CD14-positive monocyte (primary cell): ENCODE data around the gene TFR2. TPM values are rescaled to one million over a fixed set of nuclear protein-coding genes. Genes with fewer than 3 reads are reported as not detected.

Source experiments
- DNase-seq, 3 donors: peaks; one replicate each; pipeline ENCODE4 v3.0.0-alpha.2; 2011 to 2022
- H2AFZ ChIP-seq: 2 replicates; pipeline ENCODE4 v1.6.0; 2012; ENCODE audit warnings: mild to moderate bottlenecking, low read depth, low read length, inconsistent platforms; ENCODE audit not compliant: insufficient read depth, poor library complexity, severe bottlenecking
- H3K27ac ChIP-seq, 2 donors: 1 replicate in 1 of 2; 2 replicates in 1 of 2; pipeline ENCODE4 v1.5.1; 2012 to 2013; ENCODE audit warnings: low read length in 2 of 2, control low read depth in 1 of 2, inconsistent platforms in 1 of 2, low read depth in 1 of 2, mild to moderate bottlenecking in 1 of 2
- H3K27me3 ChIP-seq, 2 donors: one replicate each; pipeline versions ENCODE4 v1.6.0 to v1.6.1; 2011 to 2013; ENCODE audit warnings: low read length in 2 of 2; ENCODE audit not compliant: control insufficient read depth in 2 of 2, insufficient read depth in 2 of 2
- H3K36me3 ChIP-seq, 2 donors: replicated peaks in 1 of 2; 1 replicate in 1 of 2; 2 replicates in 1 of 2; pipeline versions ENCODE4 v1.5.1 to v1.6.1; 2012 to 2013; ENCODE audit warnings: low read length in 2 of 2, control low read depth in 1 of 2, inconsistent platforms in 1 of 2, mild to moderate bottlenecking in 1 of 2; ENCODE audit not compliant: insufficient read depth in 2 of 2, control insufficient read depth in 1 of 2
- H3K4me1 ChIP-seq, 2 donors: 1 replicate in 1 of 2; 2 replicates in 1 of 2; pipeline versions ENCODE4 v1.5.1 to v1.6.1; 2012 to 2013; ENCODE audit warnings: low read length in 2 of 2, control low read depth in 1 of 2, inconsistent platforms in 1 of 2, mild to moderate bottlenecking in 1 of 2, moderate library complexity in 1 of 2; ENCODE audit not compliant: insufficient read depth in 2 of 2, control insufficient read depth in 1 of 2
- H3K4me2 ChIP-seq: replicated peaks from 2 replicates; pipeline ENCODE3; 2012; ENCODE audit warnings: low read length, moderate library complexity, mild to moderate bottlenecking; ENCODE audit not compliant: poor library complexity, severe bottlenecking; ENCODE audit errors: extremely low read depth
- H3K4me3 ChIP-seq, 3 experiments: fragments of 200-600 bp in 1 of 3; sonication (generic) in 1 of 3; replicated peaks in 1 of 3; 1 replicate in 2 of 3; 2 replicates in 1 of 3; pipeline ENCODE4 v1.5.1; 2011 to 2013; ENCODE audit warnings: low read length in 3 of 3, mild to moderate bottlenecking in 3 of 3, control low read depth in 2 of 3, low read depth in 2 of 3, inconsistent platforms in 1 of 3, moderate library complexity in 1 of 3
- H3K79me2 ChIP-seq: 2 replicates; pipeline ENCODE4 v1.6.0; 2012; ENCODE audit warnings: mild to moderate bottlenecking, control low read depth, inconsistent platforms, low read length, moderate library complexity; ENCODE audit not compliant: insufficient read depth
- H3K9ac ChIP-seq: 2 replicates; pipeline ENCODE4 v1.6.0; 2017; ENCODE audit warnings: low read length, mild to moderate bottlenecking; ENCODE audit not compliant: insufficient read depth, poor library complexity, severe bottlenecking
- H3K9me3 ChIP-seq, 2 donors: replicated peaks in 1 of 2; 1 replicate in 1 of 2; 2 replicates in 1 of 2; pipeline versions ENCODE4 v1.5.1 to v1.6.1; 2012 to 2013; ENCODE audit warnings: low read length in 2 of 2, control low read depth in 1 of 2; ENCODE audit not compliant: control insufficient read depth in 1 of 2, insufficient read depth in 1 of 2
- H4K20me1 ChIP-seq: 2 replicates; pipeline ENCODE4 v1.6.0; 2012; ENCODE audit warnings: mild to moderate bottlenecking, low read length, control low read depth, moderate library complexity; ENCODE audit not compliant: insufficient read depth
- H3K27ac Mint-ChIP-seq, 7 donors: one replicate each; pipeline ENCODE4 v1.8.0; 2020; ENCODE audit warnings: mild to moderate bottlenecking in 7 of 7, mixed read lengths in 7 of 7, moderate library complexity in 6 of 7, inconsistent platforms in 2 of 7
- H3K27me3 Mint-ChIP-seq, 3 donors: one replicate each; pipeline ENCODE4 v1.8.0; 2021 to 2022; ENCODE audit warnings: low read depth in 3 of 3, mild to moderate bottlenecking in 3 of 3, mixed read lengths in 3 of 3, moderate library complexity in 3 of 3, inconsistent platforms in 1 of 3
- H3K36me3 Mint-ChIP-seq, 2 donors: one replicate each; pipeline ENCODE4 v1.8.0; 2020; ENCODE audit warnings: mixed read lengths in 2 of 2, inconsistent platforms in 1 of 2, mild to moderate bottlenecking in 1 of 2
- H3K4me1 Mint-ChIP-seq: one replicate; pipeline ENCODE4 v1.8.0; 2020; ENCODE audit warnings: mild to moderate bottlenecking, mixed read lengths
- H3K4me3 Mint-ChIP-seq, 2 donors: one replicate each; pipeline ENCODE4 v1.8.0; 2020; ENCODE audit warnings: mild to moderate bottlenecking in 2 of 2, mixed read lengths in 2 of 2, moderate library complexity in 1 of 2
- H3K9me3 Mint-ChIP-seq, 7 donors: one replicate each; pipeline ENCODE4 v1.8.0; 2020 to 2022; ENCODE audit warnings: mixed read lengths in 7 of 7, mild to moderate bottlenecking in 6 of 7, moderate library complexity in 6 of 7, inconsistent platforms in 2 of 7
- WGBS: methylation state at CpG from one replicate; pipeline ENCODE4 v1.1.5; 2013; ENCODE audit warnings: missing lambda C conversion rate; ENCODE audit not compliant: insufficient coverage; 5-methylcytosine and 5-hydroxymethylcytosine counted together
- intact Hi-C, 2 donors: fragments of 100-400 bp; cut with micrococcal nuclease; formaldehyde crosslinking; loops; one replicate each; pipeline versions ENCODE4 v1.15.0 to v1.15.1; 2023
- polyA plus RNA-seq, 3 donors: library from polyadenylated mRNA; depleted of rRNA in 1 of 3; unstranded in 2 of 3; stranded (reverse) in 1 of 3; fragments of 300-500 nt in 2 of 3; fragments of >200 nt in 1 of 3; fragmentation: Illumina TruSeq in 2 of 3; gene quantifications; 1 replicate in 2 of 3; 2 replicates in 1 of 3; pipeline ENCODE4 v1.2.3, GENCODE V29; 2012 to 2021
- TF ChIP-seq, protein P1 (sequence below): fragments of 200-600 bp; IDR thresholded peaks from one replicate; pipeline ENCODE4 v1.8.0; 2022; ENCODE audit warnings: antibody characterized with exemption, mild to moderate bottlenecking

The TFR2 gene
- polyA plus RNA-seq, 3 donors, result 0.79 to 1.4 TPM; not detected in 1

- H4K20me1 ChIP-seq, result peaks cover 97% of the 10 kb centered on the region
- peaks cover 27 to 39% of the 10 kb centered on the region in 2 donors for H3K4me1 ChIP-seq
- TF ChIP-seq, protein P1, sequence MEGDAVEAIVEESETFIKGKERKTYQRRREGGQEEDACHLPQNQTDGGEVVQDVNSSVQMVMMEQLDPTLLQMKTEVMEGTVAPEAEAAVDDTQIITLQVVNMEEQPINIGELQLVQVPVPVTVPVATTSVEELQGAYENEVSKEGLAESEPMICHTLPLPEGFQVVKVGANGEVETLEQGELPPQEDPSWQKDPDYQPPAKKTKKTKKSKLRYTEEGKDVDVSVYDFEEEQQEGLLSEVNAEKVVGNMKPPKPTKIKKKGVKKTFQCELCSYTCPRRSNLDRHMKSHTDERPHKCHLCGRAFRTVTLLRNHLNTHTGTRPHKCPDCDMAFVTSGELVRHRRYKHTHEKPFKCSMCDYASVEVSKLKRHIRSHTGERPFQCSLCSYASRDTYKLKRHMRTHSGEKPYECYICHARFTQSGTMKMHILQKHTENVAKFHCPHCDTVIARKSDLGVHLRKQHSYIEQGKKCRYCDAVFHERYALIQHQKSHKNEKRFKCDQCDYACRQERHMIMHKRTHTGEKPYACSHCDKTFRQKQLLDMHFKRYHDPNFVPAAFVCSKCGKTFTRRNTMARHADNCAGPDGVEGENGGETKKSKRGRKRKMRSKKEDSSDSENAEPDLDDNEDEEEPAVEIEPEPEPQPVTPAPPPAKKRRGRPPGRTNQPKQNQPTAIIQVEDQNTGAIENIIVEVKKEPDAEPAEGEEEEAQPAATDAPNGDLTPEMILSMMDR, result no peak
- Mint-ChIP-seq H3K27ac (no peak within 1 kb of the TSS), H3K36me3 (peaks cover 23 to 47% of the 10 kb centered on the region in 2 donors), H3K4me1 (peaks cover 30% of the 10 kb centered on the region), H3K27me3 (peaks cover 26 to 51% (median 41%) of the 10 kb centered on the region in 3 donors), H3K4me3 (no peak within 1 kb of the TSS), H3K9me3 (peaks cover 0 to 17% (median 3%) of the 10 kb centered on the region in 7 donors)
- H3K9me3 ChIP-seq, result no peaks in the 10 kb centered on the region
- intact Hi-C loops, result no loop called here
- H3K4me2 ChIP-seq, result no peak within 1 kb of the TSS
- H3K4me3 ChIP-seq, result no peak within 1 kb of the TSS
- no peak within 1 kb of the TSS for H2AFZ ChIP-seq
- H3K36me3 ChIP-seq, result peaks cover 65 to 73% of the 10 kb centered on the region in 2 donors
- H3K27me3 ChIP-seq, result peaks cover 3 to 36% of the 10 kb centered on the region in 2 donors
- H3K79me2 ChIP-seq, result no peaks in the 10 kb centered on the region
- no peak within 1 kb of the TSS for H3K9ac ChIP-seq
- WGBS, result 97% methylated on average over 61 of the region's 70 CpGs
- no peak for DNase-seq
- H3K27ac ChIP-seq, result no peak within 1 kb of the TSS
Measured at GRCh38 chr7:100573691-100574361, 67.5 kb downstream of the TFR2 start, which contains the start of gene SAP25. SAP25 (minus strand) TSS chr7:100573900; CDS start chr7:100573742, 158 bp downstream.

DNA sequence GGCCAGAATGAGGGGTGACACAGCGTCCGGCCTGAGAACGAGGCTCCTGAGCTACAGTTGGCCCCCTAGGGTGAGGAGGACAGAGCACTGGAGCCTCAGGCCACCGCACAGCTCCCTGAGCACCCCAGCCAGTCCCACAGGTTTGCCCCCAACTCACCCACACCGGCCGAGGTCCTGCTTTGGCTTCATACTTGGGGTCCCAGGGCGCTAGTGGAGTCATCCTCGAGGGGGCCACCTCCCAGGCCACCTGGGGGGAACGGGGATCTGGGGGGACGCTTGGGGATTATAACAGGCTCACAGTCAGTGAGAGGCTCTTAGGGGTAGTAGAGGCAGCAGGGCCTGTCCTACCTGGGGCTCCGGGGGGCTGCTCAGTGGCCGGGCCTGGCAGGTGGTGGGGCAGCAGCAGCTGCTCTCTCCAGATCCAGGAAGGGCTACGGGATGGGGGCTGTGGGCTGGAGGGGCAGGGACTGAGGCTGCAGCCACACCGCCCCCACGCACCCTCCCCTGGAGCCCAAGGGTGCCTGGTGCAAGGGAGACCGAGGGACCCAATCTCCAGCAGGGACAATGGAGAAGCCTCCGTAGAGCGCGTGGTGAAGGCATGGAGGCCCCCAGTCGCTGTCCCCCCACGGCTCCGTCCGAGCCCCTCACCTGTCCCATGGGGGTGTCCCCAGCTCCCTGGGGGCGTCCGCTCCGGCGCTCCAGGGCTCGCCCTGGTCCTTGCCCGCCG lies 68.2 kb downstream of the TFR2 start:
- H3K9ac ChIP-seq, result no peak overlapping the region
- no peak overlapping the region for H3K4me3 ChIP-seq
- no peaks in the 10 kb centered on the region for H3K9me3 ChIP-seq
- intact Hi-C loops, result no loop called here
- peaks cover 96% of the 10 kb centered on the region for H4K20me1 ChIP-seq
- WGBS, result 98% methylated on average over 25 of the region's 30 CpGs
- no peak for DNase-seq
- H3K79me2 ChIP-seq, result no peaks in the 10 kb centered on the region
- Mint-ChIP-seq H3K27me3 (peaks cover 28 to 55% (median 41%) of the 10 kb centered on the region in 3 donors), H3K9me3 (peaks cover 0 to 17% (median 3%) of the 10 kb centered on the region in 7 donors), H3K36me3 (peaks cover 23 to 40% of the 10 kb centered on the region in 2 donors), H3K27ac (no peak overlapping the region), H3K4me3 (no peak overlapping the region), H3K4me1 (peaks cover 32% of the 10 kb centered on the region)
- H3K4me2 ChIP-seq, result no peak overlapping the region
- H2AFZ ChIP-seq, result no peak overlapping the region
- TF ChIP-seq, protein P1, result no peak
- peaks cover 58 to 66% of the 10 kb centered on the region in 2 donors for H3K36me3 ChIP-seq
- H3K4me1 ChIP-seq, result peaks cover 27 to 39% of the 10 kb centered on the region in 2 donors
- peaks cover 3 to 38% of the 10 kb centered on the region in 2 donors for H3K27me3 ChIP-seq
- H3K27ac ChIP-seq, result no peak overlapping the region
